SK-N-SH treated with all-trans-retinoic acid at 6 μM for 48 hours (cell line): Measurements from ENCODE around the gene MYOCOS.

Experiments
- ARNTL ChIP-seq: fragments of 450-650 bp; formaldehyde crosslinking; IDR thresholded peaks from 2 replicates; pipeline ENCODE4 v1.5.0; 2020; ENCODE audit warnings: low read depth, mild to moderate bottlenecking, moderate library complexity, borderline replicate concordance
- CSDC2 ChIP-seq: fragments of 250-450 bp; sonication (Bioruptor Pico); IDR thresholded peaks from 2 replicates; pipeline ENCODE4 v1.5.0; 2020; ENCODE audit warnings: mild to moderate bottlenecking, moderate library complexity
- ESRRG ChIP-seq: fragments of 250-450 bp; sonication (Bioruptor Pico); IDR thresholded peaks from 2 replicates; pipeline ENCODE4 v1.6.1; 2021; ENCODE audit warnings: mild to moderate bottlenecking
- ISL1 ChIP-seq: fragments of 250-450 bp; sonication (Bioruptor Pico); IDR thresholded peaks from 2 replicates; pipeline ENCODE4 v2.1.2; 2022; ENCODE audit warnings: mild to moderate bottlenecking, moderate library complexity
- OSR1 ChIP-seq: fragments of 250-450 bp; sonication (Bioruptor Pico); IDR thresholded peaks from 2 replicates; pipeline ENCODE4 v1.8.0; 2022; ENCODE audit warnings: moderate library complexity, mild to moderate bottlenecking, inconsistent platforms
- RARB ChIP-seq: fragments of 250-450 bp; sonication (Bioruptor Pico); IDR thresholded peaks from 2 replicates; pipeline ENCODE4 v1.8.0; 2021; ENCODE audit warnings: mild to moderate bottlenecking, moderate library complexity
- SNAI2 ChIP-seq: fragments of 250-450 bp; sonication (Bioruptor Pico); IDR thresholded peaks from 2 replicates; pipeline ENCODE4 v1.5.0; 2020; ENCODE audit warnings: mild to moderate bottlenecking, moderate library complexity
- TSHZ2 ChIP-seq: fragments of 250-450 bp; sonication (Bioruptor Pico); IDR thresholded peaks from 2 replicates; pipeline ENCODE4 v1.5.0; 2020; ENCODE audit warnings: mild to moderate bottlenecking, moderate library complexity
- ZC3H10 ChIP-seq: fragments of 250-450 bp; sonication (Bioruptor Pico); IDR thresholded peaks from 2 replicates; pipeline ENCODE4 v1.5.1; 2021; ENCODE audit warnings: mild to moderate bottlenecking, moderate library complexity
- ZFP3 ChIP-seq: fragments of 250-450 bp; sonication (Bioruptor Pico); IDR thresholded peaks from 2 replicates; pipeline ENCODE4 v1.5.0; 2020; ENCODE audit warnings: mild to moderate bottlenecking, moderate library complexity
- ZFP30 ChIP-seq: fragments of 450-650 bp; formaldehyde crosslinking; IDR thresholded peaks from 2 replicates; pipeline ENCODE4 v1.5.0; 2022; ENCODE audit warnings: mild to moderate bottlenecking, moderate library complexity
- ZNF70 ChIP-seq: fragments of 450-650 bp; formaldehyde crosslinking; IDR thresholded peaks from 2 replicates; pipeline ENCODE4 v1.5.0; 2020; ENCODE audit warnings: mild to moderate bottlenecking, moderate library complexity
- ZNF8 ChIP-seq: fragments of 450-650 bp; formaldehyde crosslinking; IDR thresholded peaks from 2 replicates; pipeline ENCODE4 v1.5.0; 2020; ENCODE audit warnings: mild to moderate bottlenecking, moderate library complexity
- TF ChIP-seq, protein P1 (sequence below): fragments of 250-450 bp; sonication (Bioruptor Pico); IDR thresholded peaks from 2 replicates; pipeline ENCODE4 v1.8.0; 2020; ENCODE audit warnings: mild to moderate bottlenecking, moderate library complexity, borderline replicate concordance

- TF ChIP-seq ARNTL (CRISPR knock-in tag), result no peak
- TF ChIP-seq ISL1, result no peak
- TF ChIP-seq CSDC2 (CRISPR knock-in tag), result no peak
- TF ChIP-seq ZFP3 (CRISPR knock-in tag), result no peak
- TF ChIP-seq, protein P1, sequence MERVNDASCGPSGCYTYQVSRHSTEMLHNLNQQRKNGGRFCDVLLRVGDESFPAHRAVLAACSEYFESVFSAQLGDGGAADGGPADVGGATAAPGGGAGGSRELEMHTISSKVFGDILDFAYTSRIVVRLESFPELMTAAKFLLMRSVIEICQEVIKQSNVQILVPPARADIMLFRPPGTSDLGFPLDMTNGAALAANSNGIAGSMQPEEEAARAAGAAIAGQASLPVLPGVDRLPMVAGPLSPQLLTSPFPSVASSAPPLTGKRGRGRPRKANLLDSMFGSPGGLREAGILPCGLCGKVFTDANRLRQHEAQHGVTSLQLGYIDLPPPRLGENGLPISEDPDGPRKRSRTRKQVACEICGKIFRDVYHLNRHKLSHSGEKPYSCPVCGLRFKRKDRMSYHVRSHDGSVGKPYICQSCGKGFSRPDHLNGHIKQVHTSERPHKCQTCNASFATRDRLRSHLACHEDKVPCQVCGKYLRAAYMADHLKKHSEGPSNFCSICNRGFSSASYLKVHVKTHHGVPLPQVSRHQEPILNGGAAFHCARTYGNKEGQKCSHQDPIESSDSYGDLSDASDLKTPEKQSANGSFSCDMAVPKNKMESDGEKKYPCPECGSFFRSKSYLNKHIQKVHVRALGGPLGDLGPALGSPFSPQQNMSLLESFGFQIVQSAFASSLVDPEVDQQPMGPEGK (CRISPR knock-in tag), result no peak
- no peak for TF ChIP-seq TSHZ2 (CRISPR knock-in tag)
- TF ChIP-seq ZNF70 (CRISPR knock-in tag), result no peak
- no peak for TF ChIP-seq ESRRG (CRISPR knock-in tag)
- no peak for TF ChIP-seq ZFP30 (CRISPR knock-in tag)
- no peak for TF ChIP-seq OSR1 (CRISPR knock-in tag)
- TF ChIP-seq RARB, result no peak
- no peak for TF ChIP-seq ZC3H10 (CRISPR knock-in tag)
- no peak for TF ChIP-seq SNAI2
- no peak for TF ChIP-seq ZNF8 (CRISPR knock-in tag)
Observed at GRCh38 chr1:171668372-171668771, 46.3 kb downstream of the MYOCOS start.
